Hepatocyte (in vitro differentiated cells): ENCODE results near the gene TAF15. TPM values are rescaled to one million over a fixed set of nuclear protein-coding genes. Genes with fewer than 3 reads are reported as not detected.

Source experiments
- DNase-seq: peaks from one replicate; pipeline ENCODE4 v3.0.0-alpha.2; 2016; ENCODE audit warnings: low spot score
- H2AFZ ChIP-seq: fragments of 200-600 bp; sonication (generic); 2 replicates; pipeline ENCODE4 v1.6.0; 2016; ENCODE audit warnings: antibody characterized with exemption, mild to moderate bottlenecking
- H3K27ac ChIP-seq: fragments of 200-600 bp; sonication (generic); 2 replicates; pipeline ENCODE4 v1.5.1; 2016; ENCODE audit warnings: mild to moderate bottlenecking
- H3K27me3 ChIP-seq: fragments of 200-600 bp; sonication (generic); 2 replicates; pipeline ENCODE4 v1.6.1; 2016
- H3K36me3 ChIP-seq: fragments of 200-600 bp; sonication (generic); replicated peaks from 2 replicates; pipeline ENCODE4 v1.5.1; 2016; ENCODE audit warnings: low read depth; ENCODE audit not compliant: insufficient read depth
- H3K4me1 ChIP-seq: fragments of 200-600 bp; sonication (generic); 2 replicates; pipeline ENCODE4 v1.5.1; 2016; ENCODE audit warnings: mild to moderate bottlenecking, moderate library complexity; ENCODE audit not compliant: insufficient read depth
- H3K4me2 ChIP-seq: fragments of 200-600 bp; sonication (generic); 2 replicates; pipeline ENCODE4 v1.6.0; 2016
- H3K4me3 ChIP-seq: fragments of 200-600 bp; sonication (generic); 2 replicates; pipeline ENCODE4 v1.5.1; 2016; ENCODE audit warnings: mild to moderate bottlenecking
- H3K79me2 ChIP-seq: fragments of 200-600 bp; sonication (generic); 2 replicates; pipeline ENCODE4 v1.6.0; 2017; ENCODE audit warnings: mild to moderate bottlenecking
- H3K9me2 ChIP-seq: fragments of 200-600 bp; sonication (generic); replicated peaks from 2 replicates; pipeline ENCODE4 v1.6.0; 2017; ENCODE audit warnings: mild to moderate bottlenecking; ENCODE audit not compliant: insufficient read depth
- H3K9me3 ChIP-seq: fragments of 200-600 bp; sonication (generic); 2 replicates; pipeline ENCODE4 v1.5.1; 2016; ENCODE audit warnings: low read depth, mild to moderate bottlenecking
- H4K20me1 ChIP-seq: fragments of 200-600 bp; sonication (generic); 2 replicates; pipeline ENCODE4 v1.6.0; 2016; ENCODE audit warnings: mild to moderate bottlenecking; ENCODE audit not compliant: insufficient read depth, poor library complexity, severe bottlenecking
- CTCF ChIP-seq: fragments of 200-600 bp; sonication (generic); IDR thresholded peaks from 2 replicates; pipeline ENCODE4 v1.5.1; 2016; ENCODE audit warnings: antibody characterized with exemption, mild to moderate bottlenecking; ENCODE audit not compliant: poor library complexity
- EZH2 ChIP-seq: fragments of 200-600 bp; sonication (generic); IDR thresholded peaks from 2 replicates; pipeline ENCODE4 v1.6.1; 2016; ENCODE audit warnings: antibody characterized with exemption, mild to moderate bottlenecking, borderline replicate concordance
- EZH2phosphoT487 ChIP-seq: fragments of 200-600 bp; sonication (generic); IDR thresholded peaks from one replicate; pipeline ENCODE4 v1.6.1; 2018; ENCODE audit warnings: antibody characterized with exemption, mild to moderate bottlenecking, low read depth, moderate library complexity; ENCODE audit not compliant: unreplicated experiment, severe bottlenecking
- WGBS: methylation state at CpG from one replicate; pipeline ENCODE4 v1.1.6; 2016; ENCODE audit warnings: low lambda C conversion rate; ENCODE audit errors: missing lambda C conversion rate; 5-methylcytosine and 5-hydroxymethylcytosine counted together
- polyA plus RNA-seq: library from polyadenylated mRNA; unstranded; fragments of >200 nt; fragmentation: Nextera tagmentation; extraction: Ambion mirVana; gene quantifications from 2 replicates; pipeline ENCODE4 v1.2.1, GENCODE V29; 2016
- total RNA-seq: library from RNA; depleted of rRNA; stranded (reverse); fragments of >200 nt; gene quantifications from 2 replicates; pipeline ENCODE4 v1.2.3, GENCODE V29; 2014

Gene TAF15
- total and polyA plus RNA-seq, 2 experiments from 2014 or later: 15.7 to 36.1 TPM

GRCh38 chr17:35891269-35891668, 82.0 kb downstream of the TAF15 start:
- TF ChIP-seq CTCF (no peak), EZH2 (no peak), EZH2phosphoT487 (no peak)

GRCh38 chr17:35892091-35893035, 83.1 kb downstream of the TAF15 start:
- Histone ChIP-seq H3K9me3 (no peaks in the 10 kb centered on the region), H3K4me1 (peaks cover 13% of the 10 kb centered on the region), H3K79me2 (no peaks in the 10 kb centered on the region), H3K36me3 (no peaks in the 10 kb centered on the region), H4K20me1 (no peaks in the 10 kb centered on the region), H3K4me3 (no peak overlapping the region), H3K4me2 (no peak overlapping the region), H3K27ac (no peak overlapping the region), H3K9me2 (no peaks in the 10 kb centered on the region), H2AFZ (no peak overlapping the region), H3K27me3 (no peaks in the 10 kb centered on the region)
- no peak for TF ChIP-seq CTCF
- no peak for TF ChIP-seq EZH2phosphoT487
- no peak for TF ChIP-seq EZH2
- no peak for DNase-seq
- WGBS: 79% methylated on average over 6 of the region's 6 CpGs

More at GRCh38 chr17:35891269-35891668, 82.0 kb downstream of the TAF15 start:
- H3K27ac ChIP-seq: no peak overlapping the region
- no peaks in the 10 kb centered on the region for H3K9me2 ChIP-seq
- 76% methylated on average over 4 of the region's 4 CpGs for WGBS
- H3K4me2 ChIP-seq: no peak overlapping the region
- H4K20me1 ChIP-seq: no peaks in the 10 kb centered on the region
- no peak overlapping the region for H2AFZ ChIP-seq
- H3K4me3 ChIP-seq: no peak overlapping the region
- H3K27me3 ChIP-seq: no peaks in the 10 kb centered on the region
- peaks cover 13% of the 10 kb centered on the region for H3K4me1 ChIP-seq
- no peaks in the 10 kb centered on the region for H3K79me2 ChIP-seq
- no peaks in the 10 kb centered on the region for H3K9me3 ChIP-seq
- H3K36me3 ChIP-seq: no peaks in the 10 kb centered on the region
- no peak for DNase-seq

- no peaks in the 10 kb centered on the region for H3K79me2 ChIP-seq
- DNase-seq: no peak
- no peaks in the 10 kb centered on the region for H3K36me3 ChIP-seq
- H4K20me1 ChIP-seq: no peaks in the 10 kb centered on the region
- peaks cover 13% of the 10 kb centered on the region for H3K4me1 ChIP-seq
- WGBS: 94% methylated on average over 4 of the region's 4 CpGs
- no peak overlapping the region for H3K4me3 ChIP-seq
- H3K27ac ChIP-seq: no peak overlapping the region
- H3K27me3 ChIP-seq: no peaks in the 10 kb centered on the region
- H3K9me2 ChIP-seq: no peaks in the 10 kb centered on the region
- no peak for TF ChIP-seq EZH2phosphoT487
- TF ChIP-seq CTCF: no peak
- TF ChIP-seq EZH2: no peak
- H3K4me2 ChIP-seq: no peak overlapping the region
- no peaks in the 10 kb centered on the region for H3K9me3 ChIP-seq
- no peak overlapping the region for H2AFZ ChIP-seq
Observed at GRCh38 chr17:35893751-35894150, 84.5 kb downstream of the TAF15 start.
